Stimulated activated CD8-positive, alpha-beta memory T cell treated with anti-CD3 and anti-CD28 coated beads, Interleukin-2, amount 100 ng/mL, for 1 hour (primary cell): ENCODE data around the gene SPATA2L.

Source experiments
- DNase-seq, 2 donors: peaks; one replicate each; pipeline ENCODE4 v3.0.0-alpha.2; 2020; ENCODE audit warnings: low read depth in 2 of 2

Gene SPATA2L

DNA sequence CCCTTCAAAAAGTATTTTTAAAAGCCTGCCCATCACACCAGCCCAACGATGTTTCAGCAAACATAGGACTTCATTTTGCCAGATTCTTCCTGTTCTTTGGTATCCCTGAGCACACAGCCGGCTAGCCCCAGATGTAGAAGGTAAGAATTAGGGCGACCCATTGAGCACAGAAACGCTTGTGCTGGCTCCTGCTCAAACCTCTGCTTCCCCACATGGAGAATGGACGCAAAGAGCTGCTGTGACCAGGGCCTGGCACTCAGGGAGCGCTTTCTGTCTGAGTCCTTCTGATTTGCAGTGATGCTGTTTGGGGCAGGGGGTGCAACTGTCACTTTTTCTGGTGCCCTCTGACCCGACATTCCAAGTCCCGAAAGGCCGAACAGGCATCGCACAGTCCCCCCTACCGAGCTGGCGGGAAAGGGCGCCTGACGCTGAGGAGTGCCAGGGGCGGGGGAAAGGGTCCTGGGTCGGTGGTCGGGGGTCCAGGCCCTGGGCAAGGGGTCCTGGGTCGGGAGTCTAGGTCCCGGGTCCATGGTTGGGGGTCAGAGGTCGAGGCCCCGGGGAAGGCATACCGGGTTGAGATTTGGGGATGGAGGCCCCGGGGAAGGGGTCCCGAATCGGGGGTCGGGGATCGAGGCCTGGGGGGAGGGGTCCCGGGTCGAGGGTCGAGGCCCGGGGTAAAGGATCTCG lies 44.9 kb downstream of the SPATA2L start:
- no peak for DNase-seq

DNA sequence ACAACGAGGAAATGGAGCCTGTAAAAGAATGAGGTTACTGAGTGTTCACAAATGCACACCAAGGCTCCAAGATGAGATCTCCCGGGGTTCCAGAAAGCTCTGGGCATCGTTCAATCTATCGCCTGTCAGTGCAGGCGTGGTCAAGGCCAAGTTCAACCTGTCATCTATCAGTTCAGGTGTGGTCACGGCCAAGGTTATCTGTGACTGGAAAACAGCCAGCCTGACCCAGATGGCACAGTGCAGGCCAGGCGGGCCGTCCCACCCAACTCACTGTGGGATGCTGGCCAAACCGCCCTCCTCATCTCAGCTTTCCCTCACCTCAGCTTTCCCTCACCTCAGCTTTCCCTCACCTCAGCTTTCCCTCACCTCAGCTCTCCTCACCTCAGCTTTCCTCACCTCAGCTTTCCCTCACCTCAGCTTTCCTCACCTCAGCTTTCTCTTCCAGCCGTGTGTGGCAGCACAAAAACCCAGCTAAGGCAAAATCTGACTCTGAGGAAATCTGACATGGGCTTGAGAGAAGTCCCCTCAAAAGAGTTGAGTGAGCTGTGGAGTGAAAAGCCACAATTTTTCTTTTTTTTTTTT lies 46.4 kb downstream of the SPATA2L start:
- DNase-seq: no peak

GRCh38 chr16:89653656-89654295 lies 47.7 kb downstream of the SPATA2L start:
- no peak for DNase-seq

GRCh38 chr16:89651584-89651983 lies 49.9 kb downstream of the SPATA2L start:
- no peak for DNase-seq

GRCh38 chr16:89646906-89647305 lies 54.6 kb downstream of the SPATA2L start:
- DNase-seq: no peak
